HepG2 (cell line): ENCODE measurements around the gene CBL.

ENCODE experiments used
- AFF4 ChIP-seq: sonication (generic); formaldehyde crosslinking; IDR thresholded peaks from 2 replicates; pipeline ENCODE4 v1.4.0; 2020; ENCODE audit warnings: missing genetic modification reagents
- CCAR2 ChIP-seq: fragments of 200-400 bp; formaldehyde crosslinking; optimal IDR thresholded peaks from 2 replicates; pipeline ENCODE3; 2018; ENCODE audit warnings: low read depth, mild to moderate bottlenecking, low read length, moderate library complexity
- CREM ChIP-seq, 2 experiments: sonication (generic) in 1 of 2; formaldehyde crosslinking in 1 of 2; IDR thresholded peaks; 2 replicates each; pipeline versions ENCODE4 v1.4.0 to v1.6.1; 2016 to 2020; ENCODE audit warnings: antibody characterized with exemption in 1 of 2, mild to moderate bottlenecking in 1 of 2, missing genetic modification reagents in 1 of 2
- EZH2 ChIP-seq: conservative IDR thresholded peaks from 2 replicates; pipeline ENCODE4 v1.6.1; 2012; ENCODE audit warnings: mild to moderate bottlenecking, low read depth, low read length, moderate library complexity
- MXI1 ChIP-seq: IDR thresholded peaks from 3 replicates; pipeline ENCODE4 v1.6.1; 2012; ENCODE audit warnings: low read depth, low read length, inconsistent platforms, borderline replicate concordance
- NR3C1 ChIP-seq: sonication (generic); formaldehyde crosslinking; IDR thresholded peaks from 2 replicates; pipeline ENCODE4 v1.4.0; 2020; ENCODE audit warnings: missing genetic modification reagents
- RNF2 ChIP-seq: fragments of 450-650 bp; conservative IDR thresholded peaks from 2 replicates; pipeline ENCODE4 v1.6.1; 2016; ENCODE audit warnings: low read depth
- TP53 ChIP-seq: sonication (generic); formaldehyde crosslinking; conservative IDR thresholded peaks from 2 replicates; pipeline ENCODE4 v1.4.0; 2020; ENCODE audit warnings: missing genetic modification reagents
- ZNF282 ChIP-seq: fragments of 450-650 bp; IDR thresholded peaks from 2 replicates; pipeline ENCODE4 v1.6.1; 2018; ENCODE audit not compliant: partially characterized antibody
- ZNF570 ChIP-seq: sonication (generic); formaldehyde crosslinking; IDR thresholded peaks from 2 replicates; pipeline ENCODE4 v1.4.0; 2020; ENCODE audit warnings: mild to moderate bottlenecking, missing genetic modification reagents, borderline replicate concordance
- ZNF670 ChIP-seq: sonication (generic); formaldehyde crosslinking; IDR thresholded peaks from 2 replicates; pipeline ENCODE4 v1.8.0; 2022; ENCODE audit warnings: mild to moderate bottlenecking, missing genetic modification reagents, borderline replicate concordance
- ZNF747 ChIP-seq: sonication (generic); formaldehyde crosslinking; IDR thresholded peaks from 2 replicates; pipeline ENCODE4 v1.8.1; 2023; ENCODE audit warnings: missing genetic modification reagents, mild to moderate bottlenecking, borderline replicate concordance
- TF ChIP-seq, protein P1 (sequence below): sonication (generic); formaldehyde crosslinking; IDR thresholded peaks from 2 replicates; pipeline ENCODE4 v1.5.0; 2020; ENCODE audit warnings: mild to moderate bottlenecking, missing genetic modification reagents, moderate library complexity
- TF ChIP-seq, protein P2 (sequence below): sonication (generic); formaldehyde crosslinking; IDR thresholded peaks from 2 replicates; pipeline ENCODE4 v1.4.0; 2020; ENCODE audit warnings: missing genetic modification reagents

GRCh38 chr11:119173453-119173852, 32.7 kb upstream of the CBL start:
- TF ChIP-seq, protein P1, sequence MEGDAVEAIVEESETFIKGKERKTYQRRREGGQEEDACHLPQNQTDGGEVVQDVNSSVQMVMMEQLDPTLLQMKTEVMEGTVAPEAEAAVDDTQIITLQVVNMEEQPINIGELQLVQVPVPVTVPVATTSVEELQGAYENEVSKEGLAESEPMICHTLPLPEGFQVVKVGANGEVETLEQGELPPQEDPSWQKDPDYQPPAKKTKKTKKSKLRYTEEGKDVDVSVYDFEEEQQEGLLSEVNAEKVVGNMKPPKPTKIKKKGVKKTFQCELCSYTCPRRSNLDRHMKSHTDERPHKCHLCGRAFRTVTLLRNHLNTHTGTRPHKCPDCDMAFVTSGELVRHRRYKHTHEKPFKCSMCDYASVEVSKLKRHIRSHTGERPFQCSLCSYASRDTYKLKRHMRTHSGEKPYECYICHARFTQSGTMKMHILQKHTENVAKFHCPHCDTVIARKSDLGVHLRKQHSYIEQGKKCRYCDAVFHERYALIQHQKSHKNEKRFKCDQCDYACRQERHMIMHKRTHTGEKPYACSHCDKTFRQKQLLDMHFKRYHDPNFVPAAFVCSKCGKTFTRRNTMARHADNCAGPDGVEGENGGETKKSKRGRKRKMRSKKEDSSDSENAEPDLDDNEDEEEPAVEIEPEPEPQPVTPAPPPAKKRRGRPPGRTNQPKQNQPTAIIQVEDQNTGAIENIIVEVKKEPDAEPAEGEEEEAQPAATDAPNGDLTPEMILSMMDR (CRISPR knock-in tag) = no peak
- TF ChIP-seq MXI1 (no peak), RNF2 (no peak), ZNF747 (CRISPR knock-in tag) (no peak), EZH2 (no peak), ZNF570 (CRISPR knock-in tag) (no peak), TP53 (no peak), ZNF282 (no peak), ZNF670 (no peak), CCAR2 (no peak), NR3C1 (CRISPR knock-in tag) (no peak), CREM (IDR thresholded peaks at IDR 0.05) (no peak), CREM (CRISPR knock-in tag; IDR thresholded peaks at IDR 0.05) (no peak), AFF4 (CRISPR knock-in tag) (no peak)
- TF ChIP-seq, protein P2, sequence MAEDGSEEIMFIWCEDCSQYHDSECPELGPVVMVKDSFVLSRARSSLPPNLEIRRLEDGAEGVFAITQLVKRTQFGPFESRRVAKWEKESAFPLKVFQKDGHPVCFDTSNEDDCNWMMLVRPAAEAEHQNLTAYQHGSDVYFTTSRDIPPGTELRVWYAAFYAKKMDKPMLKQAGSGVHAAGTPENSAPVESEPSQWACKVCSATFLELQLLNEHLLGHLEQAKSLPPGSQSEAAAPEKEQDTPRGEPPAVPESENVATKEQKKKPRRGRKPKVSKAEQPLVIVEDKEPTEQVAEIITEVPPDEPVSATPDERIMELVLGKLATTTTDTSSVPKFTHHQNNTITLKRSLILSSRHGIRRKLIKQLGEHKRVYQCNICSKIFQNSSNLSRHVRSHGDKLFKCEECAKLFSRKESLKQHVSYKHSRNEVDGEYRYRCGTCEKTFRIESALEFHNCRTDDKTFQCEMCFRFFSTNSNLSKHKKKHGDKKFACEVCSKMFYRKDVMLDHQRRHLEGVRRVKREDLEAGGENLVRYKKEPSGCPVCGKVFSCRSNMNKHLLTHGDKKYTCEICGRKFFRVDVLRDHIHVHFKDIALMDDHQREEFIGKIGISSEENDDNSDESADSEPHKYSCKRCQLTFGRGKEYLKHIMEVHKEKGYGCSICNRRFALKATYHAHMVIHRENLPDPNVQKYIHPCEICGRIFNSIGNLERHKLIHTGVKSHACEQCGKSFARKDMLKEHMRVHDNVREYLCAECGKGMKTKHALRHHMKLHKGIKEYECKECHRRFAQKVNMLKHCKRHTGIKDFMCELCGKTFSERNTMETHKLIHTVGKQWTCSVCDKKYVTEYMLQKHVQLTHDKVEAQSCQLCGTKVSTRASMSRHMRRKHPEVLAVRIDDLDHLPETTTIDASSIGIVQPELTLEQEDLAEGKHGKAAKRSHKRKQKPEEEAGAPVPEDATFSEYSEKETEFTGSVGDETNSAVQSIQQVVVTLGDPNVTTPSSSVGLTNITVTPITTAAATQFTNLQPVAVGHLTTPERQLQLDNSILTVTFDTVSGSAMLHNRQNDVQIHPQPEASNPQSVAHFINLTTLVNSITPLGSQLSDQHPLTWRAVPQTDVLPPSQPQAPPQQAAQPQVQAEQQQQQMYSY = no peak
